ENCODE measurements around the gene TM4SF18.
"Not testable (repeated sequence)": the region's sequence is repeated elsewhere in the genome, so short reads cannot be mapped to it uniquely, and the experiment has no call there.

The TM4SF18 gene

GRCh38 chr3:149333176-149333859 is at the start of gene TM4SF18:
TM4SF18 (minus strand) TSS chr3:149333636; CDS start chr3:149333382, 254 bp downstream.
- no peak for DNase-seq (ENCODE audit: low spot score)
- peak; percentile 65 for FAIRE-seq

DNA sequence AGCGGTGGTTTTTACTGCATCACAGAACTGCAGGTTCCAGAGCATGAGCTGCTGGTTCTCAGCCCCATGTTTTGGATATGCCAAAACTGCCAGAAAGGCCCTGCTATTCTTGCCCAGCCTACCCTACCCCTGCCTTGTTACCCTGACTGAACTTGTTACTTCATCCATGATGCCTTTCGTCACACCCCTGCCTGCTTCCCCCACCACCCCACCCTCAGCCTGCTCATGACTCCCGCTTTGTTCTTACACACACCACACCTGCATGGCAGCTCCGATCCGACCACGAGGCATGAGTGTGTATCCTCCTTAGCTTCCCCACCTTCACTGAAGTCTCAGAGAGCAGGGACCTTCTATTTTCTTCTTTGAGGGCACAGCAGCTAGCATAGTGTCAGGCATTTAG is 49.1 kb upstream of the TM4SF18 start:
- DNase-seq (ENCODE audit: low spot score) (peak; percentile 44), FAIRE-seq (no peak)

DNA sequence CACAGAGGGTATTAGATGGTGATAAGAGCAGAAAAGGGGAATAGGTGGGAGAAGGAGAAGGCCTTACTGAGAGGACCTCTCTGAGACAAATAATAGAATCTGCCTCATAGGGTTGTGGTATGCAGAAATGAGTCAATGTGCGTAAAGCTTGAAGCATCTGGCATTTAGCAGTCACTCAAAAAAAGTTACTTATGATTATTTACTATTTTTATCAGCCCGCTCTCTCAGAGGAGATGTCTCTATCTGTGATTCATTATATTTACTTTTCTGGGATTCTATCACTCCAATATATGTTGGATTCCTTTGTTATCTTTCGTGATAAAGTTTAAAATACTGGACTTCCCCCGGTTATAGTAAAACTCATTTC is 48.6 kb upstream of the TM4SF18 start:
- peak; percentile 16 for FAIRE-seq
- peak; percentile 73 for DNase-seq (ENCODE audit: low spot score)

- DNase-seq (ENCODE audit: low spot score), result no peak
- no peak for FAIRE-seq
Observed at GRCh38 chr3:149381173-149382100, 48.0 kb upstream of the TM4SF18 start.

- not testable (repeated sequence) for FAIRE-seq
Observed at GRCh38 chr3:149380220-149380619, 46.8 kb upstream of the TM4SF18 start.

GRCh38 chr3:149378478-149379309 is 45.3 kb upstream of the TM4SF18 start:
- DNase-seq (ENCODE audit: low spot score) (no peak), FAIRE-seq (no peak)

More at GRCh38 chr3:149380220-149380619, 46.8 kb upstream of the TM4SF18 start:
- not testable (repeated sequence) for DNase-seq (ENCODE audit: low spot score)

GRCh38 chr3:149377408-149378364 is 44.2 kb upstream of the TM4SF18 start, which contains the start of gene TM4SF1:
TM4SF1 (minus strand) TSS chr3:149377649; CDS start chr3:149377547, 102 bp downstream.
- peak; percentile 99 for DNase-seq (ENCODE audit: low spot score)
- FAIRE-seq, result peak; percentile 97

DNA sequence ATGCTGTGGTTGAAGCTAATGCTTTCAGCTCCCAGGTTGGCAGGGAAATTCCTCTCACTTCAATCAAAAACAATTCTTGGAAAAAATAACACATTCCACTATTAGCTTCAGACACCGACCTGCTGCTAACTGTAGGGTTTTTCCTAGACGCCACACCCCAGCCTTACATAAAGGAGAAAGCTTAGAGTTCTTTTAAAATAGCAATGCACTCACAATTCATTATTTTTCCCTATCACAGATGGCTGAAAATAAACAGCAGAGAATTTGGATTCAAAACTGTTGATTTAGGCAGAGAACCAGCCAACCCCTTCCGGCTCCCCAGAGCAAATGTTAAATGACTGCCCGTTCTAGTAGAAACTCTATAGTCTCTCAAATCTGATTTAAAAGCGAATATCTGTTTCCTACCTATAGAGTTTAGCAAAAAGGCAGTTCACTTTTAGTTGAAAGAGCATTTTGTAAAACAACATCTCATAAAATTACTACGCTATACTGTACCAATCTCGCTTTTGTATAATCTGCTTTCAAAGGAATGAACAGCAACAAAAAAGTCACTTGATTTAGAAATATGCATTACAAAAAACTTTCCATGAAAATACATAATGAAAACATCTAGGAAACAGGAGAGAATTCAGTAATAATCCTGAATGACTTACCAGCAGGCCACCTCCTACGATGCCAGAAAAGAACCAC is 43.4 kb upstream of the TM4SF18 start:
- DNase-seq (ENCODE audit: low spot score), result peak; percentile 26
- FAIRE-seq, result no peak

DNA sequence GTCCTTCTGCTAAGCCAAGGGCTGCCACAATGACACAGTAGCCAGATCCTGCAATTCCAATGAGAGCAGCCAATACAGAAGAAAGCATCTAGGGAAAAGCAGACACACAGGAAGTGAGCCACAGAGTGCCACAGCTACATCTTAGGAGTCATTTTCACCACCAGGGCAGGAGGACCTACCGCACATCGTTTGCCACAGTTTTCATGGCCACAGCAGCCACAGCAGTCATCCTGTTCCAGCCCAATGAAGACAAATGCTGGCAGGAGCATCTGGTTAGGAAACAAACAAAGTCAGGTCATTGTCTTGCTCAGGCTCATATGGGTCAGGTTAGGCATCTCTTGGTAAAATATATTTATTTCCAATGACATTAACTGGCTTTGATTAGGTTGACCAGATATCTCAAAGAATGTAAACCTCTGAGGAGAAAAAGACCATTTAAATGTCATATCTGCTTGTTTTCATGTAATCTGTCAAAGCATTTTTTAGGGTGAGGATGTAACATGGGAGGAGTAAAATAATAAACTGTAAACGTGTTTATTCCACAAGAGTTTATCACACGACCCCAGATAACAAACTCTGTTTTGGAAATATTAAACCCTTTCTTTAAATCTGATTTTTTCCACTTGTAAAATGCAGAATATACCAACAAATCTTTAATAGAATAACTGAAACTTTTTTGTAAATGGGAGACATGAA is 42.2 kb upstream of the TM4SF18 start:
- DNase-seq (ENCODE audit: low spot score), result peak; percentile 76

DNA sequence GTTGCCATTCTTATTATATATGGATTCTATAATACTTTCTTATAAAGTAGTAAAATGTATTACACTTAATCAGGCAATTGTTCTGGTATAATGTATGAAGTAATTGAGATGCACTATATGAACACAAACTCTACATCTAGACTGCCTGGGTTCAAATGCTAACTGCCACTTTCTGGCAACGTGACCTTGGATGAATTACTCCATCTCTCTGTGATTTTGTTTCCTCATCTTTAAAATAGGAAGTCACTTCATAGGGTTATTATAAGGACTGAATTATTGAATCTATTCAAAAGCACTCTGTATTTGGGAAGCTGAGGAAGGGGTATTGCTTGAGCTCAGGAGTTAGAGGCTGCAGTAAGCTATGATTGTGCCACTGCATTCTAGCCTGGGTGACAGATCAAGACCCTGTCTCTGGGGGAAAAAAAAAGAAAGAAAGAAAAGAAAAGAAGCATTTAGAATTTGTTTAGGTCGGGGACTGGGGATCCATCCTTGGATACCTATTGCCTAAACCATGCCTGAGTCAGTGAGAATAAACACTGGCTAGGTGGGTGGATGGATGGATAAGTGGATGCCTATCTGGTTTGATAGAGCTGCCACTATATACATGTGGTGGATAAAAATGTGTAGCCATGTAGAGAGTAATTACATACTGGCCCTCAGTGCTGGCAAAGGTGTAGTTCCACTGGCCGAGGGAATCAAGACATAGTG is 41.5 kb upstream of the TM4SF18 start:
- FAIRE-seq (no peak), DNase-seq (ENCODE audit: low spot score) (no peak)

More for the DNA sequence above, 42.2 kb upstream of the TM4SF18 start:
- peak; percentile 60 for FAIRE-seq

GRCh38 chr3:149374391-149374790 is 41.0 kb upstream of the TM4SF18 start:
- FAIRE-seq (no peak), DNase-seq (ENCODE audit: low spot score) (no peak)

- no peak for FAIRE-seq
Observed at GRCh38 chr3:149373235-149374125, 40.0 kb upstream of the TM4SF18 start.

GRCh38 chr3:149371723-149372114 is 38.3 kb upstream of the TM4SF18 start:
- no peak for DNase-seq (ENCODE audit: low spot score)
- no peak for FAIRE-seq

More at GRCh38 chr3:149373235-149374125, 40.0 kb upstream of the TM4SF18 start:
- no peak for DNase-seq (ENCODE audit: low spot score)

GRCh38 chr3:149371001-149371722 is 37.7 kb upstream of the TM4SF18 start:
- DNase-seq (ENCODE audit: low spot score) (no peak), FAIRE-seq (no peak)

DNA sequence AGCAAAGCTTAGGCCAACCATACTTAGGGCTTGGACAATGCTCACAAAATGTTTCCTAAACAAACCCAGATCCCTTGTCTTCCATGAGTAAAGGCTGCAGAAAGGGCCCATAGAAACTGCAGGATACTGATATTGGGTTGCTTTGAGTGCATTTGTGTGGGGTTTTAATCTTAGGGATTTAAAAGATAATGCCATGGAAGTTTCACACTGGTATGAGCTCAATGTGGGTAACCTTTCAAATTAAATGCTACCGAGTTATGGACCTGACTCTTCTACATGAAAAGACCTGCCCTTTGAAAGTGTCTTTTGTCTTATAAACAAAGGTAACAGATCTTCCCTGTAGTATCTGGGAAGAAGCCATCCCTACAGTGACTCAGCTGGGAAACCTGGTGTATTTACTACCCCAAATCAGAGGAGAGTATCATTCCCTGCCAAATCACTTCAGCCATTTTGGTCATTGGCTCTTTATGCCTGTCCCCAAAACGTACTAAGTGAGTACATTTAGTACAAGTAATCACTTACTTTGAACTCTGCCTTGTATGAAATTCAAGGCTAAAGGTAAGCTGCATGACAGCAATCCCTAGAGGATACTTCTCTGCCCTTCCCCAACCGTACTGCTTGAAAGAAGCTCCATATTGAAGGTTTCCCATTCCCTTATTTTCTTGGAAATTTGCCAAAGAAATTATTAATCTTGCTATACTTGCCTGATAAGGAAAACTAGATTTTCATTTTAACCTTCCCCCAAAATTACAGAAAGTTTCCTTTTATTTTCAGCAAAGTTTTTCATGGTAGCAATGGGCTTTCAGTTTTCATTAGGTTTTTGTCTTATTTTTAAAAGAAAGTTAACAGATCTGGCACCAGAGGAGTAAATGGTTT is 36.8 kb upstream of the TM4SF18 start:
- no peak for FAIRE-seq
- DNase-seq (ENCODE audit: low spot score), result no peak
